Nasal cavity respiratory epithelium epithelial cell of viscerocranial mucosa (primary cell): ENCODE data around the gene DCXR. TPM values are rescaled to one million over a fixed set of nuclear protein-coding genes. Genes with fewer than 3 reads are reported as not detected.

Experiments
- total RNA-seq: library from RNA; depleted of rRNA; stranded (reverse); fragments of >200 nt; gene quantifications from 2 replicates; pipeline ENCODE4 v1.2.3, GENCODE V29; 2014

DCXR gene
- total RNA-seq: 40.5 and 110 TPM in 2 replicates

GRCh38 chr17:82037092-82037888, at the start of gene DCXR:
TSS of gene DCXR (minus strand) at chr17:82037697. CDS start at chr17:82037682, 15 bp downstream.

GRCh38 chr17:82065638-82066303, 28.3 kb upstream of the DCXR start, which contains the start of gene DUS1L:
TSS of gene DUS1L (minus strand) at chr17:82065804. CDS start at chr17:82065059, 745 bp downstream.

GRCh38 chr17:82051776-82052637, 14.5 kb upstream of the DCXR start, which contains the start of the genes GPS1 and RFNG:
TSS of gene GPS1 (plus strand) at chr17:82051898. CDS start at chr17:82051932, 34 bp downstream.
TSS of gene RFNG (minus strand) at chr17:82051811. CDS start at chr17:82051766, 45 bp downstream.

GRCh38 chr17:82031303-82031884, 6.1 kb downstream of the DCXR start, which contains the start of gene RAC3:
TSS of gene RAC3 (plus strand) at chr17:82031678. CDS start at chr17:82031762, 84 bp downstream.

GRCh38 chr17:82022981-82023446, 14.5 kb downstream of the DCXR start, which contains the start of gene LRRC45:
TSS of gene LRRC45 (plus strand) at chr17:82023305. CDS start at chr17:82023644, 339 bp downstream.

GRCh38 chr17:82022310-82022980, 15.1 kb downstream of the DCXR start, which contains the start of gene CENPX:
TSS of gene CENPX (minus strand) at chr17:82022878. CDS start at chr17:82022861, 17 bp downstream.

Other genes starting within 250 kb of the DCXR start
- 0.07 TPM in 1 of 2 replicates, not detected in the other for gene GCGR, start 233.5 kb downstream of the DCXR start, total RNA-seq
- 23.6 and 23.8 TPM in 2 replicates for gene MCRIP1, start 204.4 kb downstream of the DCXR start, total RNA-seq
- not detected in 2 replicates for gene PPP1R27, start 202.6 kb downstream of the DCXR start, total RNA-seq
- 966 and 1,211 TPM in 2 replicates for gene P4HB, start 177.2 kb downstream of the DCXR start, total RNA-seq
- gene ARHGDIA, start 166.4 kb downstream of the DCXR start, total RNA-seq: 67.0 and 138 TPM in 2 replicates
- gene ALYREF, start 146.1 kb downstream of the DCXR start, total RNA-seq: 74.2 and 108 TPM in 2 replicates
- gene ANAPC11, start 146.0 kb downstream of the DCXR start, total RNA-seq: 90.8 and 154 TPM in 2 replicates
- gene NPB, start 135.5 kb downstream of the DCXR start, total RNA-seq: under 0.01 and 0.21 TPM in 2 replicates
- 26.7 and 27.9 TPM in 2 replicates for gene PCYT2, start 126.3 kb downstream of the DCXR start, total RNA-seq
- 34.8 and 44.8 TPM in 2 replicates for gene SIRT7, start 119.5 kb downstream of the DCXR start, total RNA-seq
- gene MAFG, start 110.0 kb downstream of the DCXR start, total RNA-seq: 34.5 and 39.3 TPM in 2 replicates
- gene PYCR1, start 100.4 kb downstream of the DCXR start, total RNA-seq: 128 and 141 TPM in 2 replicates
- not detected in 2 replicates for gene MYADML2, start 90.5 kb downstream of the DCXR start, total RNA-seq
- gene NOTUM, start 76.5 kb downstream of the DCXR start, total RNA-seq: 0.07 TPM in 1 of 2 replicates, not detected in the other
- 18.7 and 21.5 TPM in 2 replicates for gene ASPSCR1, start 60.1 kb downstream of the DCXR start, total RNA-seq
- 11.7 and 17.8 TPM in 2 replicates for gene CENPX, start 14.8 kb downstream of the DCXR start, total RNA-seq
- 2.7 and 7.8 TPM in 2 replicates for gene LRRC45, start 14.4 kb downstream of the DCXR start, total RNA-seq
- gene RAC3, start 6.0 kb downstream of the DCXR start, total RNA-seq: 16.7 and 22.6 TPM in 2 replicates
- gene RFNG, start 14.1 kb upstream of the DCXR start, total RNA-seq: 42.7 and 45.4 TPM in 2 replicates
- gene GPS1, start 14.2 kb upstream of the DCXR start, total RNA-seq: 75.2 and 84.1 TPM in 2 replicates
- 104 and 133 TPM in 2 replicates for gene DUS1L, start 28.1 kb upstream of the DCXR start, total RNA-seq
- 60.1 and 202 TPM in 2 replicates for gene FASN, start 60.5 kb upstream of the DCXR start, total RNA-seq
- gene CCDC57, start 175.1 kb upstream of the DCXR start, total RNA-seq: 8.5 and 16.2 TPM in 2 replicates
- 94.0 and 272 TPM in 2 replicates for gene SLC16A3, start 191.3 kb upstream of the DCXR start, total RNA-seq
- 63.6 and 105 TPM in 2 replicates for gene CSNK1D, start 236.0 kb upstream of the DCXR start, total RNA-seq